Ovary (tissue), 9 donors: ENCODE data around the gene TNFRSF1B. TPM values are rescaled to one million over a fixed set of nuclear protein-coding genes. Genes with fewer than 3 reads are reported as not detected.

Source experiments
- DNase-seq, 5 donors: peaks; one replicate each; pipeline ENCODE4 v3.0.0-alpha.2; 2019 to 2020
- H3K27ac ChIP-seq, 2 donors: fragments of 200-600 bp; one replicate each; pipeline versions ENCODE4 v1.5.1 to v1.8.0; 2019 to 2022
- H3K27me3 ChIP-seq: fragments of 200-600 bp; one replicate; pipeline ENCODE4 v1.8.0; 2022
- H3K36me3 ChIP-seq: fragments of 200-600 bp; sonication (generic); one replicate; pipeline ENCODE4 v1.5.1; 2019
- H3K4me1 ChIP-seq: one replicate; pipeline ENCODE4 v1.8.1; 2013; ENCODE audit warnings: mild to moderate bottlenecking, moderate library complexity; ENCODE audit not compliant: insufficient read depth
- H3K4me3 ChIP-seq: fragments of 200-600 bp; sonication (generic); one replicate; pipeline ENCODE4 v1.5.1; 2017
- H3K9me3 ChIP-seq, 2 donors: fragments of 200-600 bp in 1 of 2; sonication (generic) in 1 of 2; one replicate each; pipeline versions ENCODE4 v1.5.1 to v1.8.1; 2013 to 2019; ENCODE audit warnings: mild to moderate bottlenecking in 1 of 2, moderate library complexity in 1 of 2
- EP300 ChIP-seq: sonication (generic); formaldehyde crosslinking; IDR thresholded peaks from one replicate; pipeline ENCODE4 v1.6.1; 2017; ENCODE audit warnings: antibody characterized with exemption
- POLR2A ChIP-seq: fragments of 450-650 bp; IDR thresholded peaks from one replicate; pipeline ENCODE4 v1.6.1; 2017; ENCODE audit warnings: antibody characterized with exemption, mild to moderate bottlenecking, moderate library complexity
- WGBS, 3 donors: extraction: QIAGEN DNeasy Blood & Tissue Kit in 1 of 3; methylation state at CpG; one replicate each; pipeline versions ENCODE4 v1.1.5 to v1.1.7; 2013 to 2017; 5-methylcytosine and 5-hydroxymethylcytosine counted together
- intact Hi-C, 4 donors: fragments of 100-400 bp; cut with DNase I; formaldehyde crosslinking; loops; one replicate each; pipeline versions ENCODE4 v1.11.0 to v1.15.1; 2022 to 2023
- polyA plus RNA-seq, 2 donors: library from polyadenylated mRNA; stranded (reverse); fragments of 200-250 nt in 1 of 2; fragments of 350-450 nt in 1 of 2; fragmentation: Illumina TruSeq in 1 of 2; extraction: RNeasy Lipid Tissue Mini Kit (QIAGEN cat#74804) in 1 of 2; gene quantifications; one replicate each; pipeline ENCODE4 v1.2.3, GENCODE V29; 2013 to 2014
- total RNA-seq, 7 donors: library from RNA; depleted of rRNA in 2 of 7; stranded (reverse); fragments of >200 nt in 2 of 7; fragmentation: NEBNext Ultra II Directional in 3 of 7; extraction: Animal tissue kit (Norgen Biotek cat#: 25700) in 3 of 7; gene quantifications; one replicate each; pipeline versions ENCODE4 v1.1.0 to v1.2.4, GENCODE V29; 2016 to 2023
- TF ChIP-seq, protein P1 (sequence below), 3 donors: fragments of 450-650 bp in 2 of 3; fragments of 200-600 bp in 1 of 3; IDR thresholded peaks; one replicate each; pipeline versions ENCODE4 v1.5.1 to v1.8.0; 2016 to 2022; ENCODE audit warnings: antibody characterized with exemption in 3 of 3, mild to moderate bottlenecking in 1 of 3
- donor health status: DM: no; HTN: no; CAD: no; lungs with moderate emphysema.
- donor health status: DM: no; HTN: no; CAD: no.
- donor health status: Bipolar disorder and iron deficiency.
- donor health status: DM: yes; HTN: yes; CAD: no.
- donor health status: DM: no; HTN: no; CAD: no.
- donor health status: DM: yes; HTN: yes; CAD: no.

Gene TNFRSF1B
- total and polyA plus RNA-seq, 9 donors = 10.3 to 27.6 (median 18.7) TPM

GRCh38 chr1:12206792-12207424 is 40.1 kb downstream of the TNFRSF1B start:
- no peak for DNase-seq
- H3K27me3 ChIP-seq = no peaks in the 10 kb centered on the region
- no peaks in the 10 kb centered on the region for H3K9me3 ChIP-seq
- TF ChIP-seq, protein P1, sequence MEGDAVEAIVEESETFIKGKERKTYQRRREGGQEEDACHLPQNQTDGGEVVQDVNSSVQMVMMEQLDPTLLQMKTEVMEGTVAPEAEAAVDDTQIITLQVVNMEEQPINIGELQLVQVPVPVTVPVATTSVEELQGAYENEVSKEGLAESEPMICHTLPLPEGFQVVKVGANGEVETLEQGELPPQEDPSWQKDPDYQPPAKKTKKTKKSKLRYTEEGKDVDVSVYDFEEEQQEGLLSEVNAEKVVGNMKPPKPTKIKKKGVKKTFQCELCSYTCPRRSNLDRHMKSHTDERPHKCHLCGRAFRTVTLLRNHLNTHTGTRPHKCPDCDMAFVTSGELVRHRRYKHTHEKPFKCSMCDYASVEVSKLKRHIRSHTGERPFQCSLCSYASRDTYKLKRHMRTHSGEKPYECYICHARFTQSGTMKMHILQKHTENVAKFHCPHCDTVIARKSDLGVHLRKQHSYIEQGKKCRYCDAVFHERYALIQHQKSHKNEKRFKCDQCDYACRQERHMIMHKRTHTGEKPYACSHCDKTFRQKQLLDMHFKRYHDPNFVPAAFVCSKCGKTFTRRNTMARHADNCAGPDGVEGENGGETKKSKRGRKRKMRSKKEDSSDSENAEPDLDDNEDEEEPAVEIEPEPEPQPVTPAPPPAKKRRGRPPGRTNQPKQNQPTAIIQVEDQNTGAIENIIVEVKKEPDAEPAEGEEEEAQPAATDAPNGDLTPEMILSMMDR (IDR thresholded peaks at IDR 0.05) = no peak
- TF ChIP-seq EP300 (no peak), POLR2A (no peak)
- no peaks in the 10 kb centered on the region for H3K36me3 ChIP-seq
- 81 to 85% (median 82%) methylated on average over 16 to 17 of the region's 17 CpGs for WGBS, 3 donors
- no peak overlapping the region for H3K27ac ChIP-seq
- H3K4me1 ChIP-seq = peaks cover 3% of the 10 kb centered on the region
- intact Hi-C loops = loop anchor here in 3 of 4 donors (2.0 to 10.0 kb wide), 4 partner anchors 80 to 372 kb away; partner anchors contain the start of gene NPPA (in 1 of the 3)
- no peak overlapping the region for H3K4me3 ChIP-seq

DNA sequence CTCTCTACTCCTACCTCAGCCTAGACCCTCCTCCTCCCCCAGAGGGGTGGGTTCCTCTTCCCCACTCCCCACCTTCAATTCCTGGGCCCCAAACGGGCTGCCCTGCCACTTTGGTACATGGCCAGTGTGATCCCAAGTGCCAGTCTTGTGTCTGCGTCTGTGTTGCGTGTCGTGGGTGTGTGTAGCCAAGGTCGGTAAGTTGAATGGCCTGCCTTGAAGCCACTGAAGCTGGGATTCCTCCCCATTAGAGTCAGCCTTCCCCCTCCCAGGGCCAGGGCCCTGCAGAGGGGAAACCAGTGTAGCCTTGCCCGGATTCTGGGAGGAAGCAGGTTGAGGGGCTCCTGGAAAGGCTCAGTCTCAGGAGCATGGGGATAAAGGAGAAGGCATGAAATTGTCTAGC is 41.5 kb downstream of the TNFRSF1B start:
- Histone ChIP-seq H3K4me1 (peaks cover 3% of the 10 kb centered on the region), H3K9me3 (no peaks in the 10 kb centered on the region), H3K36me3 (no peaks in the 10 kb centered on the region), H3K4me3 (no peak overlapping the region), H3K27ac (no peak overlapping the region), H3K27me3 (no peaks in the 10 kb centered on the region)
- no peak for DNase-seq
- intact Hi-C loops = loop anchor here in 3 of 4 donors (1.0 to 10.0 kb wide), 4 partner anchors 83 to 373 kb away; partner anchors contain the start of gene NPPA (in 1 of the 3)
- 70 to 77% (median 72%) methylated on average over 6 of the region's 6 CpGs for WGBS, 3 donors
- no peak for TF ChIP-seq EP300

DNA sequence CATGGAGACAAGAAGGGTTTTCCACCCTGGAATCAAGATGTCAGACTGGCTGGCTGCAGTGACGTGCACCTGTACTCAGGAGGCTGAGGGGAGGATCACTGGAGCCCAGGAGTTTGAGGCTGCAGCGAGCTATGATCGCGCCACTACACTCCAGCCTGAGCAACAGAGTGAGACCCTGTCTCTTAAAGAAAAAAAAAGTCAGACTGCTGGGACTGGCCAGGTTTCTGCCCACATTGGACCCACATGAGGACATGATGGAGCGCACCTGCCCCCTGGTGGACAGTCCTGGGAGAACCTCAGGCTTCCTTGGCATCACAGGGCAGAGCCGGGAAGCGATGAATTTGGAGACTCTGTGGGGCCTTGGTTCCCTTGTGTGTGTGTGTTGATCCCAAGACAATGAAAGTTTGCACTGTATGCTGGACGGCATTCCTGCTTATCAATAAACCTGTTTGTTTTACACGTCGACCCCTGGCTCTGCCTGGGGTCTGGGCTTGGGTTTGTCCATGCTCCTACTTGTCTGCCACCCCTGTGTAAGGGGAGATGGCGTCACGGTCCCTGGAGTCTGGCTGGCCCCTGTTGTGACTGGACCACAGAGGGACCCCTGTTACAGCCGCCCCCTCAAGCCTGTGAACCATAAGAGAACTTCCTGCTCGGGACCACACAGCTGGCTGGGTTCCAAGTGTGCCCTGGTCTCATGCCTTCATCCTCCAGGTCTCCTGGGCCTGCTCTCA is 42.1 kb downstream of the TNFRSF1B start:
- intact Hi-C loops = loop anchor here in 3 of 4 donors (1.0 to 10.0 kb wide), 4 partner anchors 84 to 374 kb away; partner anchors contain the start of gene NPPA (in 1 of the 3)
- Histone ChIP-seq H3K9me3 (no peaks in the 10 kb centered on the region), H3K4me3 (no peak overlapping the region), H3K36me3 (no peaks in the 10 kb centered on the region), H3K27me3 (no peaks in the 10 kb centered on the region), H3K27ac (no peak overlapping the region), H3K4me1 (peaks cover 3% of the 10 kb centered on the region)
- 23 to 29% (median 25%) methylated on average over 14 of the region's 14 CpGs for WGBS, 3 donors
- DNase-seq = peak; percentile 80 to 93 (median 91)
- TF ChIP-seq EP300 = no peak
- peak; percentile 29 for TF ChIP-seq POLR2A
- TF ChIP-seq, protein P1 (IDR thresholded peaks at IDR 0.05) = peak; percentile 86 to 97 (median 96)

- no peak overlapping the region for H3K4me3 ChIP-seq
- no peak for DNase-seq
- intact Hi-C loops = loop anchor here in 3 of 4 donors (2.0 to 10.0 kb wide), 3 partner anchors 85 to 375 kb away; partner anchors contain the start of gene NPPA (in 1 of the 3)
- H3K36me3 ChIP-seq = no peaks in the 10 kb centered on the region
- no peak overlapping the region for H3K27ac ChIP-seq
- H3K4me1 ChIP-seq = peaks cover 3% of the 10 kb centered on the region
- no peaks in the 10 kb centered on the region for H3K9me3 ChIP-seq
- TF ChIP-seq, protein P1 (IDR thresholded peaks at IDR 0.05) = no peak
- TF ChIP-seq EP300 (no peak), POLR2A (no peak)
- no peaks in the 10 kb centered on the region for H3K27me3 ChIP-seq
- 66 to 78% (median 71%) methylated on average over 3 of the region's 3 CpGs for WGBS, 3 donors
These were observed 42.7 kb downstream of the TNFRSF1B start for GRCh38 chr1:12209495-12209832.
